ENCODE data around the gene DMRTA2.
"Not testable (repeated sequence)": the region's sequence is repeated elsewhere in the genome, so short reads cannot be mapped to it uniquely, and the experiment has no call there.

DMRTA2 gene

GRCh38 chr1:50423670-50424000, 392 bp upstream of the DMRTA2 start:
- DNase-seq = peak in 1 of 3 experiments; percentile 38

- DNase-seq = no peak
These were observed 633 bp downstream of the DMRTA2 start for GRCh38 chr1:50422675-50422945.

- DNase-seq = peak in 1 of 3 experiments; percentile 41
These were observed 1.2 kb downstream of the DMRTA2 start for GRCh38 chr1:50421768-50422674.

- no peak for DNase-seq
These were observed 1.9 kb downstream of the DMRTA2 start for GRCh38 chr1:50421366-50421748.

- no peak for DNase-seq
These were observed 2.4 kb downstream of the DMRTA2 start for GRCh38 chr1:50420689-50421365.

- no peak for DNase-seq
These were observed 3.2 kb downstream of the DMRTA2 start for GRCh38 chr1:50419907-50420677.

- no peak for DNase-seq
These were observed 3.9 kb downstream of the DMRTA2 start for GRCh38 chr1:50419192-50419906.

- no peak for DNase-seq
These were observed 4.6 kb downstream of the DMRTA2 start for GRCh38 chr1:50418600-50419109.

GRCh38 chr1:50417946-50418599, 5.2 kb downstream of the DMRTA2 start:
- DNase-seq = no peak

- DNase-seq = no peak
These were observed 5.7 kb downstream of the DMRTA2 start for GRCh38 chr1:50417507-50417906.

GRCh38 chr1:50416553-50417453, 6.4 kb downstream of the DMRTA2 start:
- DNase-seq = no peak

- no peak for DNase-seq
These were observed 7.1 kb downstream of the DMRTA2 start for GRCh38 chr1:50416150-50416527.

GRCh38 chr1:50415235-50416149, 7.8 kb downstream of the DMRTA2 start:
- DNase-seq = no peak

GRCh38 chr1:50414853-50415234, 8.4 kb downstream of the DMRTA2 start:
- no peak for DNase-seq

GRCh38 chr1:50412813-50413476, 10.3 kb downstream of the DMRTA2 start:
- DNase-seq = no peak

GRCh38 chr1:50405814-50406213, 17.4 kb downstream of the DMRTA2 start:
- no peak for DNase-seq

- no peak for DNase-seq
These were observed 29.6 kb downstream of the DMRTA2 start for GRCh38 chr1:50393522-50394120.

GRCh38 chr1:50381551-50381950, 41.7 kb downstream of the DMRTA2 start:
- DNase-seq = not testable (repeated sequence)

GRCh38 chr1:50378770-50379169, 44.5 kb downstream of the DMRTA2 start:
- no peak for DNase-seq

All from NCI-H1417 (cell line).